GM23338 (cell line): ENCODE data around the gene ADAMTS14. TPM values are rescaled to one million over a fixed set of nuclear protein-coding genes. Genes with fewer than 3 reads are reported as not detected.

Source experiments
- ATAC-seq: fragments of 200-7000 bp; cut with Tn5 transposase; 3 replicates; pipeline ENCODE4 v1.9.1; 2020
- DNase-seq: peaks from one replicate; pipeline ENCODE4 v3.0.0-alpha.2; 2015; ENCODE audit warnings: low spot score
- H2AFZ ChIP-seq: fragments of 200-600 bp; sonication (generic); 2 replicates; pipeline ENCODE4 v1.8.0; 2016; ENCODE audit warnings: antibody characterized with exemption, mild to moderate bottlenecking, moderate library complexity
- H3F3A ChIP-seq: fragments of 200-600 bp; sonication (generic); replicated peaks from 2 replicates; pipeline ENCODE4 v1.8.0; 2017; ENCODE audit warnings: antibody characterized with exemption, mixed run types, low read depth
- H3K27ac ChIP-seq: fragments of 200-600 bp; sonication (generic); 2 replicates; pipeline ENCODE4 v1.6.1; 2016; ENCODE audit warnings: low read depth
- H3K27me3 ChIP-seq: fragments of 200-600 bp; sonication (generic); 2 replicates; pipeline ENCODE4 v1.8.0; 2016; ENCODE audit warnings: mild to moderate bottlenecking, mixed run types, moderate library complexity; ENCODE audit not compliant: insufficient read depth
- H3K36me3 ChIP-seq: fragments of 200-600 bp; sonication (generic); 2 replicates; pipeline ENCODE4 v1.8.0; 2016; ENCODE audit warnings: mild to moderate bottlenecking; ENCODE audit not compliant: insufficient read depth
- H3K4me1 ChIP-seq: fragments of 200-600 bp; sonication (generic); 2 replicates; pipeline ENCODE4 v1.8.0; 2016; ENCODE audit warnings: mild to moderate bottlenecking, moderate library complexity; ENCODE audit not compliant: insufficient read depth
- H3K4me2 ChIP-seq: fragments of 200-600 bp; sonication (generic); 2 replicates; pipeline ENCODE4 v1.7.1; 2017; ENCODE audit warnings: mixed run types
- H3K4me3 ChIP-seq: fragments of 200-600 bp; sonication (generic); 2 replicates; pipeline ENCODE4 v1.6.1; 2016; ENCODE audit warnings: mixed run types
- H3K79me2 ChIP-seq: fragments of 200-600 bp; sonication (generic); replicated peaks from 2 replicates; pipeline ENCODE4 v1.8.0; 2017; ENCODE audit warnings: mild to moderate bottlenecking; ENCODE audit not compliant: insufficient read depth
- H3K9me2 ChIP-seq: fragments of 200-600 bp; sonication (generic); 2 replicates; pipeline ENCODE4 v1.8.0; 2017; ENCODE audit not compliant: insufficient read depth
- H4K20me1 ChIP-seq: fragments of 200-600 bp; sonication (generic); replicated peaks from 2 replicates; pipeline ENCODE4 v1.8.0; 2017; ENCODE audit warnings: mild to moderate bottlenecking; ENCODE audit not compliant: insufficient read depth
- H3K27ac Mint-ChIP-seq: 2 replicates; pipeline ENCODE4 v1.8.0; 2020; ENCODE audit warnings: inconsistent platforms, mild to moderate bottlenecking, moderate library complexity, mixed read lengths
- H3K27me3 Mint-ChIP-seq: 3 replicates; pipeline ENCODE4 v1.8.0; 2022; ENCODE audit warnings: low read depth, mild to moderate bottlenecking, moderate library complexity, mixed read lengths, inconsistent platforms; ENCODE audit not compliant: insufficient read depth, poor library complexity
- H3K36me3 Mint-ChIP-seq: 3 replicates; pipeline ENCODE4 v1.8.0; 2021; ENCODE audit warnings: low read depth, mild to moderate bottlenecking, inconsistent platforms, moderate library complexity, mixed read lengths
- H3K4me1 Mint-ChIP-seq: 3 replicates; pipeline ENCODE4 v1.8.0; 2020; ENCODE audit warnings: mild to moderate bottlenecking, inconsistent platforms, mixed read lengths
- H3K4me3 Mint-ChIP-seq: 3 replicates; pipeline ENCODE4 v1.8.0; 2021; ENCODE audit warnings: moderate library complexity, mild to moderate bottlenecking, inconsistent platforms, mixed read lengths
- H3K9me3 Mint-ChIP-seq: 3 replicates; pipeline ENCODE4 v1.8.0; 2020; ENCODE audit warnings: moderate library complexity, mild to moderate bottlenecking, inconsistent platforms, mixed read lengths
- CREB1 ChIP-seq: fragments of 250-450 bp; sonication (Bioruptor Pico); IDR thresholded peaks from 2 replicates; pipeline ENCODE4 v1.5.0; 2020; ENCODE audit warnings: low read depth, mild to moderate bottlenecking, moderate library complexity
- CTCF ChIP-seq, 2 experiments: fragments of 200-600 bp in 1 of 2; sonication (generic) in 1 of 2; conservative IDR thresholded peaks; 2 replicates each; pipeline versions ENCODE4 v1.5.1 to v1.6.1; 2016 to 2017; ENCODE audit warnings: antibody characterized with exemption in 2 of 2, low read depth in 2 of 2, mild to moderate bottlenecking in 2 of 2, moderate library complexity in 1 of 2
- ETS1 ChIP-seq: IDR thresholded peaks from 2 replicates; pipeline ENCODE4 v1.6.1; 2016; ENCODE audit warnings: antibody characterized with exemption
- EZH2 ChIP-seq: fragments of 200-600 bp; sonication (generic); IDR thresholded peaks from one replicate; pipeline ENCODE4 v1.8.0; 2017; ENCODE audit warnings: antibody characterized with exemption, mild to moderate bottlenecking, low read depth; ENCODE audit not compliant: unreplicated experiment
- EZH2phosphoT487 ChIP-seq: fragments of 200-600 bp; sonication (generic); IDR thresholded peaks from one replicate; pipeline ENCODE4 v1.8.1; 2018; ENCODE audit warnings: antibody characterized with exemption; ENCODE audit not compliant: unreplicated experiment
- JUNB ChIP-seq: IDR thresholded peaks from one replicate; pipeline ENCODE4 v1.6.1; 2016; ENCODE audit warnings: antibody characterized with exemption; ENCODE audit not compliant: unreplicated experiment
- NANOG ChIP-seq: IDR thresholded peaks from 2 replicates; pipeline ENCODE4 v1.6.1; 2016; ENCODE audit warnings: antibody characterized with exemption, borderline replicate concordance
- POLR2AphosphoS5 ChIP-seq: IDR thresholded peaks from 2 replicates; pipeline ENCODE4 v1.6.1; 2016; ENCODE audit warnings: antibody characterized with exemption, low read depth
- STAT1 ChIP-seq: IDR thresholded peaks from one replicate; pipeline ENCODE4 v1.6.1; 2016; ENCODE audit warnings: antibody characterized with exemption; ENCODE audit not compliant: unreplicated experiment
- ZNF114 ChIP-seq: fragments of 250-450 bp; sonication (Bioruptor Pico); IDR thresholded peaks from 2 replicates; pipeline ENCODE4 v1.5.0; 2020; ENCODE audit warnings: mild to moderate bottlenecking, moderate library complexity
- ZNF331 ChIP-seq: fragments of 250-450 bp; sonication (Bioruptor Pico); IDR thresholded peaks from 2 replicates; pipeline ENCODE4 v1.5.0; 2020; ENCODE audit warnings: low read depth, mild to moderate bottlenecking, moderate library complexity
- polyA plus RNA-seq: library from polyadenylated mRNA; unstranded; fragments of >200 nt; fragmentation: Nextera tagmentation; extraction: Ambion mirVana; gene quantifications from 2 replicates; pipeline ENCODE4 v1.2.1, GENCODE V29; 2016
- total RNA-seq: library from RNA; depleted of rRNA; stranded (reverse); fragments of >200 nt; shearing (Covaris generic); gene quantifications from 2 replicates; pipeline ENCODE4 v1.2.3, GENCODE V29; 2014

The ADAMTS14 gene
- total and polyA plus RNA-seq, 2 experiments from 2014 or later: 1.9 to 2.1 TPM

GRCh38 chr10:70809011-70809611 lies 136.8 kb downstream of the ADAMTS14 start (continued):
- TF ChIP-seq ETS1: no peak
- TF ChIP-seq EZH2phosphoT487: no peak
- no peak for TF ChIP-seq EZH2
- TF ChIP-seq ZNF331: no peak
- TF ChIP-seq STAT1: no peak
- TF ChIP-seq POLR2AphosphoS5: no peak
- no peak for TF ChIP-seq JUNB

GRCh38 chr10:70809726-70810125 lies 137.4 kb downstream of the ADAMTS14 start:
- Histone ChIP-seq H4K20me1 (no peaks in the 10 kb centered on the region), H3K27me3 (no peaks in the 10 kb centered on the region), H3F3A (no peaks in the 10 kb centered on the region), H3K4me1 (peaks cover 13% of the 10 kb centered on the region), H3K4me2 (no peak overlapping the region), H3K9me2 (peaks cover 10% of the 10 kb centered on the region), H3K4me3 (no peak overlapping the region), H2AFZ (no peak overlapping the region; the same call in 1 of the 2 replicates), H3K79me2 (no peaks in the 10 kb centered on the region), H3K36me3 (no peaks in the 10 kb centered on the region), H3K27ac (no peak overlapping the region)
- ATAC-seq (peak; percentile 37; the same call in 2 of the 3 replicates), DNase-seq (peak; percentile 44)
- TF ChIP-seq ETS1 (no peak), ZNF114 (CRISPR knock-in tag) (no peak)
- H3K36me3 Mint-ChIP-seq: no peaks in the 10 kb centered on the region
- peaks cover 9% of the 10 kb centered on the region for H3K27me3 Mint-ChIP-seq
- H3K27ac Mint-ChIP-seq: no peak overlapping the region
- H3K4me3 Mint-ChIP-seq: no peak overlapping the region
- H3K9me3 Mint-ChIP-seq: no peaks in the 10 kb centered on the region
- H3K4me1 Mint-ChIP-seq: peaks cover 15% of the 10 kb centered on the region

GRCh38 chr10:70810967-70811366 lies 138.7 kb downstream of the ADAMTS14 start:
- H3K9me3 Mint-ChIP-seq: no peaks in the 10 kb centered on the region
- no peak for TF ChIP-seq STAT1
- no peak for TF ChIP-seq NANOG
- TF ChIP-seq CTCF (conservative IDR thresholded peaks at IDR 0.05; ENCODE audit: low read depth in 2 of 2): no peak
- TF ChIP-seq POLR2AphosphoS5: no peak
- no peak for TF ChIP-seq JUNB
- no peak for TF ChIP-seq CREB1
- TF ChIP-seq ETS1: no peak
- no peak for TF ChIP-seq ZNF331

More at GRCh38 chr10:70810967-70811366, 138.7 kb downstream of the ADAMTS14 start:
- ATAC-seq (no peak), DNase-seq (no peak)
- no peak overlapping the region for H3K4me2 ChIP-seq
- H3K9me2 ChIP-seq: peaks cover 9% of the 10 kb centered on the region
- no peaks in the 10 kb centered on the region for H3K36me3 Mint-ChIP-seq
- no peak overlapping the region for H3K4me3 ChIP-seq
- peaks cover 13% of the 10 kb centered on the region for H3K4me1 ChIP-seq
- peaks cover 12% of the 10 kb centered on the region for H3K27me3 Mint-ChIP-seq
- H3K4me3 Mint-ChIP-seq: no peak overlapping the region
- H3K27ac Mint-ChIP-seq: no peak overlapping the region
- H4K20me1 ChIP-seq: no peaks in the 10 kb centered on the region
- no peaks in the 10 kb centered on the region for H3K36me3 ChIP-seq
- no peak overlapping the region for H3K27ac ChIP-seq
- H3K79me2 ChIP-seq: no peaks in the 10 kb centered on the region
- H2AFZ ChIP-seq: no peak overlapping the region
- H3K27me3 ChIP-seq: no peaks in the 10 kb centered on the region
- H3K4me1 Mint-ChIP-seq: peaks cover 18% of the 10 kb centered on the region
- no peaks in the 10 kb centered on the region for H3F3A ChIP-seq
